Mesendoderm (in vitro differentiated cells): ENCODE data around the gene ALDH18A1.
"Not testable (repeated sequence)": the region's sequence is repeated elsewhere in the genome, so short reads cannot be mapped to it uniquely, and the experiment has no call there.

Experiments
- DNase-seq: peaks from one replicate; pipeline ENCODE4 v3.0.0; 2013
- H2AK5ac ChIP-seq: 2 replicates; pipeline ENCODE4 v1.6.1; 2013; ENCODE audit warnings: low read length, inconsistent platforms
- H2BK120ac ChIP-seq: 2 replicates; pipeline ENCODE4 v1.6.1; 2013; ENCODE audit warnings: low read depth, mild to moderate bottlenecking, low read length, moderate library complexity, mixed read lengths
- H2BK15ac ChIP-seq: replicated peaks from 2 replicates; pipeline ENCODE4 v1.6.1; 2013; ENCODE audit warnings: low read depth, mild to moderate bottlenecking, moderate library complexity
- H2BK5ac ChIP-seq: 2 replicates; pipeline ENCODE4 v1.6.1; 2013; ENCODE audit warnings: low read length, inconsistent platforms
- H3K18ac ChIP-seq: 2 replicates; pipeline ENCODE4 v1.6.1; 2013; ENCODE audit warnings: mild to moderate bottlenecking, low read length, mixed read lengths
- H3K23ac ChIP-seq: one replicate; pipeline ENCODE4 v1.6.1; 2013; ENCODE audit warnings: low read length
- H3K27ac ChIP-seq: 2 replicates; pipeline ENCODE4 v1.5.1; 2013; ENCODE audit warnings: low read depth, mild to moderate bottlenecking, inconsistent platforms, low read length, moderate library complexity
- H3K27me3 ChIP-seq: 2 replicates; pipeline ENCODE4 v1.6.1; 2013; ENCODE audit warnings: low read length, control low read depth, mild to moderate bottlenecking, inconsistent platforms; ENCODE audit not compliant: insufficient read depth, poor library complexity
- H3K36me3 ChIP-seq: 2 replicates; pipeline ENCODE4 v1.6.1; 2013; ENCODE audit warnings: low read length, inconsistent platforms; ENCODE audit not compliant: control insufficient read depth, insufficient read depth
- H3K4ac ChIP-seq: one replicate; pipeline ENCODE4 v1.6.1; 2013; ENCODE audit warnings: low read depth, mild to moderate bottlenecking, low read length, moderate library complexity
- H3K4me1 ChIP-seq: 2 replicates; pipeline ENCODE4 v1.6.1; 2013; ENCODE audit warnings: low read depth, low read length, inconsistent platforms; ENCODE audit not compliant: control insufficient read depth
- H3K4me2 ChIP-seq: 2 replicates; pipeline ENCODE4 v1.6.1; 2013; ENCODE audit warnings: low read length
- H3K4me3 ChIP-seq: 2 replicates; pipeline ENCODE4 v1.5.1; 2013; ENCODE audit warnings: mild to moderate bottlenecking, low read length
- H3K56ac ChIP-seq: one replicate; pipeline ENCODE4 v1.6.1; 2013; ENCODE audit warnings: low read length
- H3K79me1 ChIP-seq: 2 replicates; pipeline ENCODE4 v1.6.1; 2013; ENCODE audit warnings: low read length, inconsistent platforms
- H3K79me2 ChIP-seq: 2 replicates; pipeline ENCODE4 v1.6.1; 2013; ENCODE audit warnings: mild to moderate bottlenecking, low read length; ENCODE audit not compliant: control insufficient read depth, insufficient read depth
- H3K9ac ChIP-seq: 2 replicates; pipeline ENCODE4 v1.6.1; 2013; ENCODE audit warnings: low read length, inconsistent platforms
- H4K5ac ChIP-seq: one replicate; pipeline ENCODE4 v1.6.1; 2013; ENCODE audit warnings: low read length
- H4K8ac ChIP-seq: one replicate; pipeline ENCODE4 v1.6.1; 2013; ENCODE audit warnings: low read depth, mild to moderate bottlenecking, control low read depth, low read length, moderate library complexity
- WGBS: extraction: QIAGEN DNeasy Blood & Tissue Kit; methylation state at CpG from one replicate; pipeline ENCODE4 v1.1.7; 2013; ENCODE audit warnings: low lambda C conversion rate, missing lambda C conversion rate; ENCODE audit not compliant: insufficient coverage; ENCODE audit errors: extremely low coverage; 5-methylcytosine and 5-hydroxymethylcytosine counted together

Gene ALDH18A1

GRCh38 chr10:95628786-95629185 lies 27.7 kb downstream of the ALDH18A1 start:
- H3K23ac ChIP-seq: no peak overlapping the region
- H3K4me1 ChIP-seq: no peaks in the 10 kb centered on the region
- H4K5ac ChIP-seq: no peak overlapping the region
- H3K4me3 ChIP-seq: no peak overlapping the region
- H3K18ac ChIP-seq: no peak overlapping the region
- H2BK5ac ChIP-seq: no peak overlapping the region
- H3K9ac ChIP-seq: no peak overlapping the region
- no peak overlapping the region for H2AK5ac ChIP-seq
- H3K4ac ChIP-seq: no peak overlapping the region
- DNase-seq: no peak
- H3K4me2 ChIP-seq: no peak overlapping the region
- peaks cover 13% of the 10 kb centered on the region for H3K36me3 ChIP-seq
- no peak overlapping the region for H2BK120ac ChIP-seq
- no peaks in the 10 kb centered on the region for H3K79me1 ChIP-seq
- WGBS: no CpG with 5 or more reads among the region's 1 CpG
- H4K8ac ChIP-seq: no peak overlapping the region
- no peak overlapping the region for H3K27ac ChIP-seq
- no peak overlapping the region for H3K56ac ChIP-seq
- H3K27me3 ChIP-seq: no peaks in the 10 kb centered on the region
- H2BK15ac ChIP-seq: no peak overlapping the region
- H3K79me2 ChIP-seq: no peaks in the 10 kb centered on the region

GRCh38 chr10:95626500-95626899 lies 30.0 kb downstream of the ALDH18A1 start:
- Histone ChIP-seq H3K27ac (no peak overlapping the region), H4K5ac (no peak overlapping the region), H2BK5ac (no peak overlapping the region), H3K4me1 (no peaks in the 10 kb centered on the region), H3K18ac (no peak overlapping the region), H3K9ac (no peak overlapping the region), H2BK15ac (no peak overlapping the region), H4K8ac (no peak overlapping the region), H3K23ac (no peak overlapping the region), H3K79me2 (no peaks in the 10 kb centered on the region), H3K4me3 (no peak overlapping the region), H3K56ac (no peak overlapping the region), H2AK5ac (no peak overlapping the region), H3K4me2 (no peak overlapping the region), H3K79me1 (no peaks in the 10 kb centered on the region), H3K4ac (no peak overlapping the region), H3K27me3 (no peaks in the 10 kb centered on the region), H3K36me3 (peaks cover 11% of the 10 kb centered on the region), H2BK120ac (no peak overlapping the region)
- no peak for DNase-seq
- WGBS: no CpG with 5 or more reads among the region's 4 CpGs

- not testable (repeated sequence) for H2BK15ac ChIP-seq, H3K79me2 ChIP-seq, H3K79me1 ChIP-seq, H3K56ac ChIP-seq, H3K4me1 ChIP-seq, DNase-seq, H3K4ac ChIP-seq, H3K27ac ChIP-seq, H4K8ac ChIP-seq, H3K4me3 ChIP-seq, H2BK120ac ChIP-seq, H2AK5ac ChIP-seq, H3K9ac ChIP-seq, H3K23ac ChIP-seq, H4K5ac ChIP-seq, H2BK5ac ChIP-seq, H3K27me3 ChIP-seq, H3K4me2 ChIP-seq, H3K18ac ChIP-seq
- peaks cover 13% of the 10 kb centered on the region for H3K36me3 ChIP-seq
- WGBS: no CpG with 5 or more reads among the region's 5 CpGs
Measured at GRCh38 chr10:95620415-95620814, 36.1 kb downstream of the ALDH18A1 start.

- H3K4me3 ChIP-seq: no peak overlapping the region
- H3K56ac ChIP-seq: no peak overlapping the region
- H3K79me1 ChIP-seq: no peaks in the 10 kb centered on the region
- H3K4me2 ChIP-seq: no peak overlapping the region
- H3K79me2 ChIP-seq: no peaks in the 10 kb centered on the region
- no peak overlapping the region for H4K8ac ChIP-seq
- no peak overlapping the region for H4K5ac ChIP-seq
- no peak overlapping the region for H3K9ac ChIP-seq
- no peak overlapping the region for H3K23ac ChIP-seq
- H3K27ac ChIP-seq: no peak overlapping the region
- no peak overlapping the region for H2BK5ac ChIP-seq
- no peak overlapping the region for H3K18ac ChIP-seq
- H3K27me3 ChIP-seq: no peaks in the 10 kb centered on the region
- peak; percentile 32 for DNase-seq
- H2BK120ac ChIP-seq: no peak overlapping the region
- H2AK5ac ChIP-seq: no peak overlapping the region
- WGBS: no CpG with 5 or more reads among the region's 4 CpGs
- H3K4me1 ChIP-seq: no peaks in the 10 kb centered on the region
- H3K4ac ChIP-seq: no peak overlapping the region
- H2BK15ac ChIP-seq: no peak overlapping the region
- H3K36me3 ChIP-seq: peaks cover 13% of the 10 kb centered on the region
Measured at GRCh38 chr10:95618101-95618500, 38.4 kb downstream of the ALDH18A1 start.

GRCh38 chr10:95616446-95616845 lies 40.1 kb downstream of the ALDH18A1 start:
- peaks cover 18% of the 10 kb centered on the region for H3K36me3 ChIP-seq
- no peak overlapping the region for H3K9ac ChIP-seq
- H3K4me2 ChIP-seq: no peak overlapping the region
- no peak overlapping the region for H3K18ac ChIP-seq
- H3K79me1 ChIP-seq: no peaks in the 10 kb centered on the region
- DNase-seq: no peak
- WGBS: no CpG with 5 or more reads among the region's 4 CpGs
- H3K4me3 ChIP-seq: no peak overlapping the region
- H4K8ac ChIP-seq: no peak overlapping the region
- H3K23ac ChIP-seq: no peak overlapping the region
- H3K4ac ChIP-seq: no peak overlapping the region
- H3K27ac ChIP-seq: no peak overlapping the region
- H3K27me3 ChIP-seq: no peaks in the 10 kb centered on the region
- no peak overlapping the region for H2AK5ac ChIP-seq
- no peaks in the 10 kb centered on the region for H3K79me2 ChIP-seq
- no peak overlapping the region for H2BK120ac ChIP-seq
- no peak overlapping the region for H2BK5ac ChIP-seq
- H3K4me1 ChIP-seq: no peaks in the 10 kb centered on the region
- H3K56ac ChIP-seq: no peak overlapping the region
- no peak overlapping the region for H2BK15ac ChIP-seq
- no peak overlapping the region for H4K5ac ChIP-seq

- Histone ChIP-seq H3K4me1 (no peaks in the 10 kb centered on the region), H3K27me3 (no peaks in the 10 kb centered on the region), H3K79me1 (no peaks in the 10 kb centered on the region), H3K56ac (no peak overlapping the region), H2BK5ac (no peak overlapping the region), H4K8ac (no peak overlapping the region), H2BK120ac (no peak overlapping the region), H2BK15ac (no peak overlapping the region), H3K4ac (no peak overlapping the region), H3K4me2 (no peak overlapping the region), H3K18ac (no peak overlapping the region), H3K23ac (no peak overlapping the region), H3K36me3 (peaks cover 24% of the 10 kb centered on the region), H3K9ac (no peak overlapping the region), H4K5ac (no peak overlapping the region), H3K79me2 (no peaks in the 10 kb centered on the region), H2AK5ac (no peak overlapping the region), H3K4me3 (no peak overlapping the region), H3K27ac (no peak overlapping the region)
- no CpG with 5 or more reads among the region's 2 CpGs for WGBS
- DNase-seq: no peak
Measured at GRCh38 chr10:95613330-95613729, 43.2 kb downstream of the ALDH18A1 start.
